EL (cell line): ENCODE results near the gene DCUN1D2.

Experiments used
- DNase-seq: peaks from one replicate; pipeline ENCODE4 v3.0.0-alpha.2; 2016

DCUN1D2 gene

GRCh38 chr13:113421673-113422270, 68.7 kb downstream of the DCUN1D2 start:
- DNase-seq = no peak

- no peak for DNase-seq
Measured at GRCh38 chr13:113420833-113421600, 69.5 kb downstream of the DCUN1D2 start.

DNA sequence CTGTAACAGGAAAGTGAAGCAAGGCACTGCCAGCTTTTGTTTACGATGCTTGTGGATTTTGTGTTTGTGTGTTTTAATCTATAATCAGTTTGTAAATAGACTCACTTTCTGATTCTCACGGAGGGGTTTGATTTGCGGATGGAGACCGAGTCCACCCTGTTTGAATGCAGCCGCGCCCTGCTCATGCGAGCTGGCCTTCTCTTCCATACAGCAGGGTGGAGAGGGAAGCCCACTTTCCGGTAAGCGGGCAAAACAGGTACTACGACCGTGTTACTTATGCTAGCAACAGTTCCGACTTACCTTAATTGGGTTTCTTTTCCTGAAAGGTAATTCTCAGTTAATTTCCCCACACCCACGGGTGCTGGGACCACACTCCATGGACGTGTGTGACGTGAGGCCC, 70.3 kb downstream of the DCUN1D2 start:
- DNase-seq = no peak

DNA sequence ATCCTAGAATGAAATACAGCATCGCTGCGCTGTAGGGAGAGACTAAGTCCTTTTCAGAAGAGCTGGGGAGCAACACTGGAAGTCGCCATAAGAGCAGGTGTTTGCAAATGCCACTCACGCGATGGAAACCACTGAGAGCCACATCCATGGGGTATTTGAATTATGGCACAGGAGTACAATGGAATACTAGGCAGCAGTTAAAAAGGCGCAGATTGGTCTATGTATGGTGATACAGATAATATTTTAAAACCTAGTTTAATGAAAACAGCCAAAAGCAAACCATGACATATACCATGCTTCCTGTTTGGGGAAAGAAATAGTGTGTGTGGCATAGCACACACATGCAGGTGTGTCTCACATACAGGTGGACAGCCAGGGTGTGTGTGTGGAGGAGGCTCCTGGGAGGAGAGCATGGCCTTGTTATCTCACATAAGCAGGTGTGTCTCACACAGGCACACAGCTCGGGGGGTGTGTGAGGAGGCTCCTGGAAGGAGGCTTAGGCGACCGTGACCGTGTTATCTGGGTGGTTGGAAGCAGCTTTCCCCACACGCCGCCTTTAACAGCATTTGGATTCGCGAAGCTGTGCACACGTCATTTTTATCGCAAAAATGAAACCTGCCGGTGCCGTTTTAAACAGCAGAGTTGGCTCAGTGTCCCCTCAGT, 70.8 kb downstream of the DCUN1D2 start:
- no peak for DNase-seq

- DNase-seq = no peak
Measured at GRCh38 chr13:113418722-113419049, 71.8 kb downstream of the DCUN1D2 start.

DNA sequence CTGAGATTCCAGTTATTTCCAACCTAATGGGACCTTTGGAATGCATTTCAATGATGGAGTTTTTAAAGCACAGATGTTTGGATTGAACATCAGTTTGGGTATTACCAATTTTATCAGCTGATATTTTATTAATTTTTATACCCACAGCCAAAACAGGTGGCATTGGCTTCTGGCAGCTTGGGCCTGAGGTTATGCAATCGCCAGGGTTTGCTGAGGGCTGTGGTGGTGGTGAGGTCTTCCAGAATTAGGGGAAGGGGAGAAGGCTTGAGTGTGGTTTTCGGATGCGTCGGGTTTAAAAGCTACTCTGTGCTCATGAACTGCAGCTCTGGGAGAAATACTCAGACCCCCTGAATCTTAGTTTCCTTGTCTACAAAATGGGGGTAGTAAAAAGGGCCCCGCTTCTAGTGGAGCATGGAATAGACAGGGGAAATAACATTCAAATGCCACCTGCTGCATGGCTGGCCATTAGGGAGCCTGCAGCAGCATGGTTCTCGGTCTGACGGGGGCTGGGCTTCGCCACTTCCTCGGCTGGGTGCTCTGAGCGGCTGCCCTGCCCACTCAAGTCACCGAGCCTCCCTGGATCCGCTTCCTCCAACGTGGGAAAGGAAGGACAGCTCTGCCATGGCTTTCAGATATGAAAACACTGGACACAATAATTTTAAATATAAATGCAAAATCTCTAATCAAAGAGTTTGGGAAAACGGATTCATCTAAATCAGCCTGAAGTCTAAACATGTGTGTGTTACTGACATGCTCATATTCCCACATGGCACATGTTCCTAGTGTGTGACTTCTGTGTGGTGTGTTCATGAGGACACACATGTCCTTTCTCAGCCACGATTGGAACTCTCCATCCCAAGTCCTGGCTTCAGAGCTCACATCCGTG, 72.4 kb downstream of the DCUN1D2 start:
- DNase-seq = no peak

DNA sequence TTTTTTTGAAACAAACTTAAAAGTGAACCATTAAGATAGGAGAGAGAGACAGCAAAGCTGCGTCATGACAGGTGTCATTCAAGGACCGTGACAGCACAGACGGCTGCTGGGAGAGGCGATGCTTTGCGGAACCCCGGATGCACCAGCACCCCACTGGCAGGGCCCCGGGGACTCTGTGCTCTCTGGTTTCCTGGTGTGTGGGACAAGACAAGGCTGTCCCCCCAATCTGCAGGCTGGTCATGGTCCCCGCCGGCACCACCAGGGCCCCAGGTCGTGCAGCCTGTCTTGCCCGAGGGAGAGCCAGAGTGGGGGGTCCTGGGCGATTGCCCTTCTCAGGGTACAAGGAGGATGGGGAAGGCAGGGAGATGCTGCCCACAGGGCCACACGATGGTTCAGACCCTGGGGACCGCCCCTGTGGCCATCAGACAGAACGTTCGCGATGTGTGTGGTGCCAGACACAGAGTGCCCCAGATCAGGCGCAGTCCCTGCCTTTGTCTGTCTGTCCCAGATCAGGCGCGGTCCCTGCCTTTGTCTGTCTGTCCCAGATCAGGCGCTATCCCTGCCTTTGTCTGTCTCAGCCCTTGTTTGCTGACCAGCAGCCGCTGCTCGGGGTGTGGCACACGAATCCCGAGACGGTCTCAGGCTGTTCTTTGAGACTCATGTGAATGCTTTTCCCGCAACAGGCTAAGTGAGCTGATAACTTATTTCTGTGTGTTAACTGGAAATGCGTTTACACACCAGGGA, 73.3 kb downstream of the DCUN1D2 start:
- no peak for DNase-seq

DNA sequence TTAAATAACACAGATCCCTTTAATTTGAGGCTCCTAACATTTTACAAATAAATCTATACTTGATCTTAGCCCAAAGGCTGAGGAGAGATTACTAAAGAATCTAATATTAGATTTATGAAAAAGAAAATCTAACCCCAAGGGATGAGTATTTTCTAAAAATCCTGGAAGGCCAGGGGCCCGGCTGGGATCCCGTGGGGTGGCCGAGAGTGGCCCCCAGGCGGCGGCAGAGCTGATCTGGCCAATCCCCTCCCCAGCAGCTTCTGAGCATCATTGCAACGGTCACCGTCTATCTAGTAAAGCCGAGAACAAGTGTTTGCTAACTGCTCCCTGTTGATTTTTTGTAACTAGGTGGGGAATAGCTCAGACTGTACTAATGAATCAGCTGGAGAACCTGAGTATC, 74.7 kb downstream of the DCUN1D2 start:
- DNase-seq = no peak

- no peak for DNase-seq
Measured at GRCh38 chr13:113415032-113415431, 75.5 kb downstream of the DCUN1D2 start.

GRCh38 chr13:113414335-113414734, 76.2 kb downstream of the DCUN1D2 start:
- DNase-seq = no peak

DNA sequence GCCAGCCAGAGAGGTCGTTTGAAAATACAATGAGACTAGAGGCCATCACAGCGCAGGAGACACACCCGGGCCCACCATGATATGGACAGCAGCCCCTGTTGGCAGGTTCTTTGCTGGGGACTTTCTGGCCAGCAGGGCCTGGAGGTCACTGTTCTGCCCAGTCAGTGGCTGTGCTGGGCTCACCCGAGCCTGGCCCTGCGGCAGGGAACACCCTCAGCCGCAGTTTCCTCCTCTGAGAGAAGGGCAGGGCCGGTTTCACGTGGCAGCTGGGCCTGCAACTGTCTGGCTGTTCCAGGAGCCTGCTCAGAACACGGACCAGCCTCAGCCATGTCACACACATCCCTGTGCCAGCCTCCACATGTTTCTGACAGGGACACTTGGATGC, 76.6 kb downstream of the DCUN1D2 start:
- no peak for DNase-seq

DNA sequence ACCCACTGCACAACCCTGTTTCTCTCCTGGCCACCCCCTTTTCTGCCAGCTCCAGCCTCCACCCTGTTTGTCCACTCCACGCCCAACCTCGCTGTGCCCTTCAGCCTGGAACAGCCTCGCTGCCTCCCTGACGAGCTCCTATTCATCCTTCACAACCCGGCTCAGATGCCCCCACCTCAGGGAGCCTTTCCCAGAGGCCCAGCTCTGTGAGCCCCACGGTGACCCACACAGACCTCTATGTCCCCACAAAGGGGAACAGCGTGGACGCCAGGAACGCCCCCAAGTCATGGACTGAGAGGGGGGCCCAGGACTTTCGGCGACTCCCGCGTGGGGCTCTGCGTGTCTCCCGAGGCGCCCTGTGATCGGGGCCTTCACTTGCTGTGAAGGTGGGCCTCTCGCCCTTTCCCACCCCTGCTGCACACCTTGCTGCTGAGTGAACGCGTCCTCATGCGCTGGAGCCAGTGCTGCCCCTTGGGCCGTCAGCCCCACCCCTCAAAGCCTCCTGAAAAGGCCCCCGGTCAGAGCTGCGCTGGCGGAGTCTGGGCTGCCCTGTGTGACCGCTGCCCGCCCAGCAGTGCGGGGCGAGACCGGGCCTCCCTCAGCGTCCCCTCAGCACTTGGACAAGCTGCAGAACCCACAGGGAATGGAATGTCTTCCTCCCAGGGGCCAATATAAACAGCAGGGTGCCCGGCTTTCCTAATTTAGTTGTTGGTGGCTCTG, 77.2 kb downstream of the DCUN1D2 start:
- DNase-seq = no peak

DNA sequence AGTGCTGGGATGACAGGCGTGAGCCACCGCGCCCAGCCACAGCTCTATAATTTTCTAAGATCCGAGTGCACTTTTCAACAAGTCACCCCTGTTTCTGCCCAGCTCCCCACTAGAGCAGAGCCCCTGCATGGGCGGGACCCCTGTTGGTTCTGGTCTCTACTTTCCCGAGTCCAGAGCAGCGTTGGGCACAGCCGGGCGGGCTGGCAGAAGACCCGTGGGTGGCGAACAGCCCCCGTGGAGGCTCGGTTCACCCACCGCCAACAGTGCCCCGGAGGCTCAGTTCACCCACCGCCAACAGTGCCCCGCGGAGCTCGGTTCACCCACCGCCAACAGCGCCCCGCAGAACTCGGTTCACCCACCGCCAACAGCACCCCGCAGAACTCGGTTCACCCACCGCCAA, 78.1 kb downstream of the DCUN1D2 start:
- DNase-seq = no peak

DNA sequence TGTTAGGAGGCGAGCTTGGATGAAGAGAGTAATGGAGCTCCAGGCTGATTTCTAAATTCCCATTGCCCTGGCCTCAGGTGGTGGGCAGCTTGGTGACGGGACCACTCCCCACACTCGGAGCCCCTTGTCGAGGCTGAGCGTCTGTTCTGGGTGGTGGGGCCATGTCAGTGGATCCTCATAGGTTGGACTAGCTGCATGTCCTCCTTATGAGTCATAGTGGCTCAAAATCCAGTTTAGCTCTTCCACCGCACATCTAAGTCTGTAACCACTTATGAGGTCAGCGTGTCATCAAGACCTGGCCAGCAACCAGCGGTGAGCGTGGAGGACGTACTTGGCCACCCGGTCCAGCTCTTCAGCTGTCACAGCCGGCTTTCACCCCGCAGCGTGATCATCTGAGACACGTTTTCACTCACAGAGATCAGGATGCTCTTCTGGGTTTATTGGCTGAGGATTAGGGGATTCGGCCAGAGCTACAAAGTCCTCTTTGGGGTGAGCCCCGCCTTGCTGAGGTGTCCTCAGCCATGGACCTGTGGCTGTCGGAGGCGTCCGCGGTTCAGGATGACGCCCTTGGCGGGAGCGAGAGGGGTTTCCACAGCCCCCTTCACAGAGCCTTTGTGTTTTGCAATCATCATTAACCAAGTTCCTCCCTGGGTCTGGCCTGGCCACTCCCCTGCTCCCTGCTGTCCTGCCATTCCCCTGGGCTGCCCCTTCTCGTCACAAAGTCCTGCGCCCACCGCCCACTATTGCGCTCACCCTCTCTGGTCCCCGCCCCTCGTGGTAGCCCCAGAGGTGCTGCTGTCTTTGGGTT, 79.1 kb downstream of the DCUN1D2 start:
- peak; percentile 94 for DNase-seq

- peak; percentile 85 for DNase-seq
Measured at GRCh38 chr13:113410472-113411201, 79.9 kb downstream of the DCUN1D2 start.

GRCh38 chr13:113408562-113408961, 81.9 kb downstream of the DCUN1D2 start:
- DNase-seq = no peak

GRCh38 chr13:113407531-113408393, 82.7 kb downstream of the DCUN1D2 start:
- DNase-seq = no peak

DNA sequence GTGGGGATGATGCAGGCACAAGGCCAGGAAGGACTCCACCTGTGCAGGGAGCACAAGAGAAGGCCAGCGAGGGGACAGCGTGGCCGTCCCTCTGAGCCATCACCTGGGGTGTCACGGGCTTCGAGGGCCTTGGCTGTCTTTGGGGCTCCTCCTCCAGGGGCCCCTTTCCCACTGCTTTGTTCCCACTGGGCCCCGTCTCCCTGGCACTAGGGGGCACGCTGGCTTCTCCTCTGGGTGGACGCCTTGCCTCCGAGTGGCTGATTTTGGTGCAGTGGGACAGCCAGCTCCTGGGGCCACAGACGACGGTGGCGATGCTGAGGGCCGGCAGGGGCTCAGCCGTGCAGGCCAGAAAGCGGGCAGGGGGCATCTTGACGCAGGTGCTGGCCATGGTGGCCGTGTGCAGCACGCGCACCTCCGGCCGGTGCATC, 83.4 kb downstream of the DCUN1D2 start:
- no peak for DNase-seq
